GM15510 (cell line): ENCODE measurements around the gene ANKRD34B.

Experiments used
- POLR2A ChIP-seq: IDR thresholded peaks from 3 replicates; pipeline ENCODE4 v1.6.1; 2011; ENCODE audit warnings: borderline replicate concordance; ENCODE audit not compliant: insufficient read length; ENCODE audit errors: extremely low read depth

Gene ANKRD34B

DNA sequence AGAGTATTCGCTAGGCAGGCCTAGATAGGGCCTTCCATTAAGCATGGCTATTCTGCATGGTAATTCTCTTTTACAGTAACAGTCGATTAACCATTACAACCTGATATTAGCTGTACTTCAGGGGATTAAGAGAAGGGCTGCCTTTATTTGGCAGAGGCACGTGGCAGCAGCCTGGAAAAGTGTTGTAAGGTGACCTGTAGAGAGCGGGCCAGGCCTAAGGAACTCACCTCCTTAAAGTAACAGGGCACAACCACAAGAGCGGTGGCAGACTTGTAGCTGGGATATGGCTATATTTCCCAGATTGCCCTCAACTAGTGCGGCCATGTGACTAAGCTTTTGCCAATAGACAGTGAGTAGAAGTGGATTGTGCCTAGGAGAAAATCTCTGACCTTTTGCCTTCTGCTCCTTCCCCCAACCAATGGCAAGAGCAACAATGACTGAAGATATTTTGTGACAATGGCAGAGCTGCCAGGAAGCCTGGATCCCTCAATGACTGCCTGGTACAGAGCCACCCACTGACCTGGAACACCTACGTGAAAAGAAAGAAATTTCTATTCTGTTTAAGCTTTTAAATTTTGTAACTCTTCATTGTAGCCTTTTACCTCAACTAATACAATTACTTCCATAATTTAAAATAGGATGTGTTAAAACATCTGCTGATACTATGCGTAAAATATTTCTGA, 18.9 kb upstream of the ANKRD34B start:
- no peak for TF ChIP-seq POLR2A

DNA sequence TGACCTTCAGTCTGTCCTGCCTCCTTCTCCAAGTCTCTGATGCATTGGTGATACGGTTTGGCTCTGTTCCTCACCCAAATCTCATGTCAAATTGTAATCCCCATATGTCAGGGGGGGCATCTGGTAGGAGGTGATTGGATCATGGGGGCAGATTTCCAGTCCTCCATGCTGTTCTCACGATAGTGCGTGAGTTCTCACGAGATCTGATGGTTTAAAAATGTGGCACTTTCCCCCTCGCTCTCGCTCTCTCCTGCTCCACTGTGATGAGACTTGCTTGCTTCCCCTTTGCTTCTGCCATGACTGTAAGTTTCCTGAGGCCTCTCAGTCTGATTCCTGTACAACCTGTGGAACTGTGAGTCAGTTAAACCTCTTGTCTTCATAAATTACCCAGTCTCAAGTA, 14.7 kb upstream of the ANKRD34B start:
- TF ChIP-seq POLR2A, result no peak

DNA sequence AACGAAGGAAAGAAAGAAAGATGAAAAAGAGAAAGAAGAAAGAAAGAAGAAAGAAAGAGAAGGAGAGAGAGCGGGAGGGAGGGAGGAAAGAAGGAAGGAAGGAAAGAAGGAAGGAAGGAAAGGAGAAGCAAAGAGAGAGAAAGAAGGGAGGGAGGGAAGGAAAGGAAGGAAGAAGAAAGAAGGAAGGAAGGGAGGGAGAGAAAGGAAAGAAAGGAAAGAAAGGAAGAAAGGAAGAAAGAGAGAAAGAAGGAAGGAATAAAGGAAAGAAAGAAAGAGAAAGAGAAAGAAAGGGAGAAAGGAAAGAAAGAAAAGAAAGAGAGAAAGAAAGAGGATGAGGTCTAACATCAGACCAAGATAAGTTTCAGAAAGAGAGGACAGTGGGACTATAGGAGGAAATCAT, 9.0 kb upstream of the ANKRD34B start:
- no peak for TF ChIP-seq POLR2A

DNA sequence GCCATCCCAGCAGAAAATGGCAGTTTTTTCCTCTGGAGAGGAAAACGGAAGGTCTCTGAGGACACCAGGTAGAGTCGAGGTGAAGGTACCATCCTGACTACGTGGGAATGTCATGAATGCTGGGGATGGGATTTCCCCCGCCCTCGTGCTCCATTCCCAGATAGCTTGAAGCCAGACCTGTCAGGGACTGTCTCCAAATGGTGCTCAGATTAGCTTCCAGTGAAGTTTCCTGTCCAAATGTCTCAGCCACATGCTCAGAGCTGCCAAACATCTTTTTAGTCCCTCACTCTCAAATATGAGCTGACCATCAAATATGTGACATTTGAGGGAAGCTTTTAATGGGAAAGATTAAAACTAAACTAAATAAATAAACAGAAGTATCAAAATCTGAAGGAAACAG, 7.6 kb upstream of the ANKRD34B start:
- no peak for TF ChIP-seq POLR2A

DNA sequence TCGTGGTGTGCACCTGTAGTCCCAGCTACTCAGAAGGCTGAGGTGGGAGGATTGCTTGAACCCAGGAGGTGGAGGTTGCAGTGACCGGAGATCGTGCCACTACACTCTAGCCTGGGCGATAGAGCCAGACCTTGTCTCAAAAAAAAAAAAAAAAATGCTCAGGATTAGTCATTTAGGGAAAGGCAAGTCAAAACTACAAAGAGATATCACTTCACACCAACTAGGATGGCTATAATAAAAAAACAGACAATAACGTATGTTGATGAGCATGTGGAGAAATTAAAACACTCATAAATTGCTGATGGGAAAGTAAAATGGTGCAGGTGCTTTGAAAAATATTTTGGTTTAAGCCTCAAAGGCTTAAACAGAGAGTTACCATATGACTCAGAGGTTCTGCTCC, 6.3 kb upstream of the ANKRD34B start:
- TF ChIP-seq POLR2A, result no peak

DNA sequence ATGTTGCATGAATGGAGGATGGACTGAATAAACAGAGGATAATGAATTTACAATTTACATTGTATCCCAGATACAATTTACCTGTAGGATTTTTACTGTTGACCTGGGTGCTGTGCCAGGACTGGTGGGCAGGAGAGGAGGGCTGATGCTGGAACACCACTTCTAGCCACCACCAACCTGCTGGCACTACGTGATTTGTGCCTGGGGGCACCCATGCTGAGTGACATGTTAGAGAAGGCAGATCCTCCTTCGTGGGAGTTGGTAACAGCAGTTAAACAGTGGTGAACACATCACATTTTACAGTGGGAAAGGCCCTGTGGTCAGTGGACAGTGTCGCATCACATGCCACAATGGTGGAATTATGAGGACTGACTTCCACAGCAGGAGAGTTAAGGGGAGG, 3.0 kb upstream of the ANKRD34B start:
- no peak for TF ChIP-seq POLR2A

DNA sequence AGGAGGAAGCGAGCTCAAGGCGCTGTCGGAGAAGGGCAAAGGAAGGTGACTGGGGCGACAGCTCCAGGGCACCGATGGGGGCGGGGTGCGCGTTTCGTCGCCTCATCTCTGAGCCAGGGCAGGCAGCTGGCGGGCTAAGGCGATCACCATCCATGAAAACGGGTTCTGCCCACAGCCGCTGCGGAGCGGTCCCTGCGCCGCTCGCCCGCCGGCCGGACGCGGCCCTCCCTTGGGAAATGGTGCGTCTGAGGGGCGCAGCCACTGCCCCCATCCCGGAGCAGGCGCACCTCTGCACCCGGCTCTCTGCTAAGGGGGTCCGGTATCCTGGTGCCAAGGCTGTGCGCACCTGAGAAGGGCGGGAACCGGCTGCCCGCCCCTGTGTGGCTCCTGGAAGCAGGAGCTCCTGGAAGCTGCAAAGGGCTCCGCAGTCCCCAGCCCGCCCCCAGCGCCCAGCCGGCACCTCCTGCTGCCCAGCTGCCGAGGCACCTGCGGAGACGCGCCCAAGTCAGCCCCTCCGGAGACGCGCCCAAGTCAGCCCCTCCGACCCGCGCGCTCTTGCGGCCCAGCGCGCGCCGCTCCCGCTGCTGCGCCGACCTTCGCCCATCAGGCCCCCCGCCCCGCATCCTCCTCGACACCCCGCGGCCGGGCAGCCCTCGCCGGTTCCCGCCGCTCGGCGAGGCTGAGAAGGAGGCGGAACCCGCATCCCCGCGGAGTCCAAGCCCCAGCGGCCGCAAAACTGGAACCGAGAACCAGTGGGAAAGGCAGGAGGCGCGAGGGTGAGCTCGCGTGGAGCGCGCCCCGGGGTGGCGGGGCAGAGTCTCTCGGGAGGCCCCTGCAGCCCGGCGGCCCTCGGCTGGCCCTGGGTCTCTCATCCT, 757 bp downstream of the ANKRD34B start:
- TF ChIP-seq POLR2A, result no peak

DNA sequence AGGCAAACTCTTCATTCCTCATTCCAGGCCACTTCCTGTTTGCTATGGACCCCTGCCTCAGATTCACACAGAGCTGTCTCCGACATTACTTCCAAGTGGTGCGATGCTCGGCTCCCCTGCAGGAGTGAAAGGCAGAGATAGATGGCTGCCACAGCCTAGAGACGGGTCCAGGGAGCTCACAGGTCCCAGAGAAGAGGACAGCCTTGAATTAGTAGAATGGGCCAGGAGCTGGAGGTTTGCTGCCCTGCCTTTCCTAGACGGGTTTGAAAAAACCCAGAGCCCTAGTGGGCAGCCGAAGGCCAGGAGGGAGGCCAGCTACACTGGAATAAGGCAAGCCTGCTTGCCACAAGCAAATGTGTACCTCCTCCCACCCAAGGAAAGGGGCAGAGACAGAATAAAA, 1.8 kb downstream of the ANKRD34B start:
- no peak for TF ChIP-seq POLR2A

DNA sequence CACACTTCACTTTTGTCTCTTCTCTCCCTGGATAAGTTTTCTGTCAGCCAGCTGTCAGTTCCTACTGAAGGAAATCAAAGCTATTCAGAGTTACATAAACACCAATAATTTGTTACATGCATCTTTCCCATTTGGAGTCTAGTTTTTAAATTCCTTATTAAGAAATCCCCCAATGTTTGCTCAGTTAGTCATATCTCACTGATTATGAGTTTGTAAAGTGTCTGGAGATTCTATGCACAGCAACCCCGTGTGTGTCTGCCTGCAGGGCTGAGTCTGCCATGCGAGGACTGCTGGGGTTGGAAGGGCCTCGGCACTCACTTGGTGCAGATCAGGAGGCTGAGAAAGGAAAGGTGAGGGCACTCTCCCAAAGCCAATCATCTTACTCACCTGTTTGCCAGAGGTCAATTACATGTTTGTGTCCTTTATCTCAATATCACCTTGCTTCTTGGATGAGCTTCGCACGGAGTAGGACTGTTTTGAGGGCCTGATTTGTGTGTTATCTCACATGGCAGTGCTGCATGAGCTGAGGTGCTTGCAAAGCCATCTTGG, 3.3 kb downstream of the ANKRD34B start:
- no peak for TF ChIP-seq POLR2A

DNA sequence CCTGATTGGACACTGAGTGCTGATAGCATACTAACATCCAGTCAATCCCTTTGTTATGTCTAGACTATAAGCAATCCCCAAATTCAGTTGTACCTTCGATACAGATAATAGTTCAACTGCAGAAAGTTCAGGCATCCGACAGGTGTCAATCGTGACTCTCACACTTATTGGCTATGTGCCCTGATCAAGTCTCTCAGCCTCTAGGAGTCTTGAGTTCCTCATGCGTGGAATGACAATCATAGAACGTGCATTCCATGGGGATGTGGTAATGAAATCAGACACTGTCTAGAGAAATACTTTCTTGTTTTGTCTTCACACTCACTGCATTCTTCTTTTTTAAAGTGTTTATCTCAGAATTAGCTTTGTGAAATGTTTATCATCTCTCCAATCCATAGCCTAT, 4.8 kb downstream of the ANKRD34B start:
- no peak for TF ChIP-seq POLR2A

DNA sequence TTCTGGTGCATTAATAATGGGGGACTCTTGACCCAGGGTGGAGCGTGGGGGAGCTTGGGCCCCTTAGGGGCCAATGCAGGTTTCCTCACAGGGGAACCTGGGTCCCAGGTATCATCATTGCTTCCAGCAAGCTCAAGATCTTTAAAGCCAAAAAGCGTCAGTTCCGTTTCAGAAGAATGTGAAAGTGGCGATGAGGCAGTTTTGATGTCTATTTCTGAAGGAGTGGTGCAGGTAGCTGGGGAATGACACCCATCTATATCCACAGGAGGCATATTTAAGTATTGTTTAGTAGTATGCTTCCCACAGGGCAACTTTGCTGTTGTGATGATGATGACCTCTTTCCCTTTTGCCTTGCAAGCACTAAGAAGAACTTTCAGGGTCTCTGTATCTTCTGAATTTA, 10.8 kb downstream of the ANKRD34B start:
- no peak for TF ChIP-seq POLR2A

DNA sequence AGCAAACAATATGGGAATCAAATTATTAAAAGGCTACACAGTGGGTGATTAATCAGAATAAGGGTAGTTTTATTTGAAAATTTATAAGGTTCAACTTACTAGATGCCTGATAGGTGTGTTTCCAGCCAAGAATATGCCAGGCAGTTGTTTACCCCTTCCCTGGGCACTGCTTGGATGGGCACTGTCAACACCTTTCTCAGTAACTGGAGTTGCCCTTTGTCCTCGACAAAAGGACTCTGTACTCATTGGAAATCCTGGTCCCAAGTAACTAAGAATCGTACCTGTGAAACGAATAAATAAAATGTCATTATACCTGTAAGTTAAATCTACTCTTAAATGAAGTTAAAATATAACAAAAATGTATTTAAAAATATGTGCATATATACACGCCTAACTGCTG, 15.0 kb downstream of the ANKRD34B start:
- no peak for TF ChIP-seq POLR2A

DNA sequence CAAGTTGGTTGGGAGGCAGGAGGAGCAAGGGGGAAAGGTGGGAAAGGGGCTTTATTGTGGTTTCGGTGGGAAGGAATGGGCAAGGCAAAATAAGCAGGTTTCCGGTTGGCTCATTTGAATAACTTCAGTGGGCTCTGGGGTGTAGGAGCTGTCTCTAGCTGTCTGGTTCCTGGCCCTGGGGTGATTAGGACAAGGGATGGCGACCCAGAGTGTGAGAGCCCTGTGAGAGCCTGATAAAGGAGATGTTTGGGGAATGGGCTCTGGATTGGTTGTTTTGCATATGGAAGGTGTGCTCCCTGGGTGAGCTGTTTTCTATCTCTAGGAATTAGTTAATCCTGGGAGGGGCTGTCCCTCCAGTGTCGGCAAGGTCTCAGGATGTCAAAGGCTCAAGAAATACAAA, 15.4 kb downstream of the ANKRD34B start:
- TF ChIP-seq POLR2A, result no peak

DNA sequence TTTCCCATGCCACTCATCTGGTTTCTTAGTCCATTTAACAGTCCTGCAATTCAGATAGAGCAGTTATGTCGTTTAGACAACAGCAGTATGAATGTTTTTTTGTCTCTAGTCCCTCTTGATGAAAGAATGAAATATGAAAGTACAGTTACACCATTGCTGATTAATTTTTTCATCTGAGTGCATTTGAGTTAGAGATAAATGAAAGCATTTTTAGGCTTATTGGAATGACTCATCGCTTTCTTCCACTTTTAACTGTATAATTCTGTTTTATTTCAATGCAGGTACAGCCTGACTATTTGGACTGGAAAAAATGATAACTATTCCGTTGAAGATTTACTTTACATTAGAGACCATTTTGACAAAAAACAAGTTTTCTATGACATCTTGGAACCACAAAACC, 28.7 kb downstream of the ANKRD34B start:
- TF ChIP-seq POLR2A, result no peak

DNA sequence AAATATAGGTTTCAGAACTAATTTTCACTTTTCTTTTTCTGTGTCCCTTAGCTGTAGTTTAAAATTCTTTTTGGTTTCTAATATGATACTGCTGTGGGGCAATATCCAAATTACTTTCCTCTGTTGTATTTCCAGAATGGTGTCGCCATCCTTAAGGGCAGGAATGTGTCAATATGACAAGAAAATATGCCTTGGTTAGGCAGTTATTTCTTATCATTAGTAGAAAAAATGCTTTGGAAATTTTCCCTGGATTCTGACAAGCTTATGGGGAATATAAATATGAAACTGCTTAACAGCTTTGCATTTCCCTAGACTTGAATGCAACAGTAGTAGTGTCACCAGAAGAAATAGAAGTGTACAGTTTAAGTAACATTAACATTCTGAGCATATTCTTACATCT, 29.4 kb downstream of the ANKRD34B start:
- no peak for TF ChIP-seq POLR2A

DNA sequence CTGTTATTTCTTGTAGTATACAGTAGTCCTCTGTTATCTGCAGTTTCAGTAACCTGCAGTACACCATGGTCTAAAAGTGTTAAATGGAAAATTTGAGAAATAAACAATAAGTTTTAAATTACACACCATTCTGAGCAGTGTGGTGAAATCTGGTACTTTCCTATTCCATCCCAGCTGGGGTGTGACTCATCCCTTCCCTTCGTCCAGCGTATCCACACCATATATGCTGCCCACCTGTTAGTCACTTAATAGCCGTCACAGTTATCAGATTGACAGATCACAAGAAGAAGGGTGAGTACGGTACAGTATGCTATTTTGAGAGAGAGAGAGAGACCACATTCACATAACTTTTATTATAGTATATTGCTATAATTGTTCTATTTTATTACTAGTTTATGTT, 53.3 kb downstream of the ANKRD34B start:
- TF ChIP-seq POLR2A, result no peak
